ENCODE data around the gene ZBTB32.

Gene ZBTB32

DNA sequence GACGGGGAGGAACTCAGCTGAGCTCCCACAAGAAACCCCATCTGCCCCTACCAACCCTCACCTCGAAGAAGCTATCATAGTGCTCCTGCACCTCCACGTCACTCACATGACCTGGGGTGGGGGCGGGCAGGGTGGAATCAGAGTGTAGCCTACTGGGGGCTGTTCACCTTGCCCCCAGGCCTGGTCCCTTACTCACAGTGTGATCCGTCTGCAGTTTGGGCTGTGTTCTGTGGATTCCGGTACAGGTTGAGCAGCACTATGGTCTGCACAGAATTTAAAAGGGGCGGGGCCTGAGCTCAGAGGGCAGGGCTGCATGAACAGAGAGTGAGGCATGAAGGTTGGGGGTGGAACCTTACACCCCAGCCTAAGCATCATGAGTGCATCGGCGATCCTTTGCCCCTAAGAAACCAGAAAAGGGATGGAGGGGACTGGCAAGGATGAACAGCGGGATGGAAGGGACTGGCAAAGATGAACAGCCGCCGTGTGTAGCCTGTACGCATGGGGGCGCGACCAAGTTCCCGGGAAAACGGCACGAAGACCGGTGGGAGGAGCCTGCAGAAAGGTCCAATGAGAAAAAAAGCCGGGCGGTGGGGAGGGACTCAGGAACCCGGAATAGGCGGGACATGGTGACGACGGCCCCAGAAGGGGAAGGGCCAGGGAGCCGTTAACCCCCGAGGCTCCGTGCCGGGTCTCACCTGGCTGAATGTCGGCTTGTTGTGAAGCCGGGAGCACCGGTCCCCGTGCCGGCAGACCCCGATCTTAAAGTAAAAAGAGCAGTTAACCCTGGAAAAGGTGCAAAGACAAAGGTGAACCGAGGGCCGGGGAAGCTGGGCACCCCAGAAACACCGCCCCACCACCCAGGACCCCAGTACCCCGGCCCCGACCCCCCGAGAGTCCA lies 40.3 kb downstream of the ZBTB32 start (continued):
- TF ChIP-seq, protein P1, sequence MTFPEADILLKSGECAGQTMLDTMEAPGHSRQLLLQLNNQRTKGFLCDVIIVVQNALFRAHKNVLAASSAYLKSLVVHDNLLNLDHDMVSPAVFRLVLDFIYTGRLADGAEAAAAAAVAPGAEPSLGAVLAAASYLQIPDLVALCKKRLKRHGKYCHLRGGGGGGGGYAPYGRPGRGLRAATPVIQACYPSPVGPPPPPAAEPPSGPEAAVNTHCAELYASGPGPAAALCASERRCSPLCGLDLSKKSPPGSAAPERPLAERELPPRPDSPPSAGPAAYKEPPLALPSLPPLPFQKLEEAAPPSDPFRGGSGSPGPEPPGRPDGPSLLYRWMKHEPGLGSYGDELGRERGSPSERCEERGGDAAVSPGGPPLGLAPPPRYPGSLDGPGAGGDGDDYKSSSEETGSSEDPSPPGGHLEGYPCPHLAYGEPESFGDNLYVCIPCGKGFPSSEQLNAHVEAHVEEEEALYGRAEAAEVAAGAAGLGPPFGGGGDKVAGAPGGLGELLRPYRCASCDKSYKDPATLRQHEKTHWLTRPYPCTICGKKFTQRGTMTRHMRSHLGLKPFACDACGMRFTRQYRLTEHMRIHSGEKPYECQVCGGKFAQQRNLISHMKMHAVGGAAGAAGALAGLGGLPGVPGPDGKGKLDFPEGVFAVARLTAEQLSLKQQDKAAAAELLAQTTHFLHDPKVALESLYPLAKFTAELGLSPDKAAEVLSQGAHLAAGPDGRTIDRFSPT (tag by site-specific recombination; IDR thresholded peaks at IDR 0.05), result peak; percentile 27; the same call in 1 of the 2 replicates
- no peak for TF ChIP-seq ZNF292 (tag by site-specific recombination; IDR thresholded peaks at IDR 0.05; ENCODE audit: borderline replicate concordance, low read depth)
- no peak for TF ChIP-seq ZNF132 (tag by site-specific recombination; IDR thresholded peaks at IDR 0.05; ENCODE audit: borderline replicate concordance)
- TF ChIP-seq KLF9 (tag by site-specific recombination; IDR thresholded peaks at IDR 0.05; ENCODE audit: low read depth), result peak; percentile 92
- no peak; the same call in 1 of the 2 replicates for TF ChIP-seq ZNF843 (tag by site-specific recombination; IDR thresholded peaks at IDR 0.05)
- TF ChIP-seq SETDB1 (IDR thresholded peaks at IDR 0.05; ENCODE audit: insufficient read length, low read length), result no peak
- peak; percentile 49 for TF ChIP-seq ZNF610 (tag by site-specific recombination; IDR thresholded peaks at IDR 0.05; ENCODE audit: borderline replicate concordance)
- TF ChIP-seq, protein P2, sequence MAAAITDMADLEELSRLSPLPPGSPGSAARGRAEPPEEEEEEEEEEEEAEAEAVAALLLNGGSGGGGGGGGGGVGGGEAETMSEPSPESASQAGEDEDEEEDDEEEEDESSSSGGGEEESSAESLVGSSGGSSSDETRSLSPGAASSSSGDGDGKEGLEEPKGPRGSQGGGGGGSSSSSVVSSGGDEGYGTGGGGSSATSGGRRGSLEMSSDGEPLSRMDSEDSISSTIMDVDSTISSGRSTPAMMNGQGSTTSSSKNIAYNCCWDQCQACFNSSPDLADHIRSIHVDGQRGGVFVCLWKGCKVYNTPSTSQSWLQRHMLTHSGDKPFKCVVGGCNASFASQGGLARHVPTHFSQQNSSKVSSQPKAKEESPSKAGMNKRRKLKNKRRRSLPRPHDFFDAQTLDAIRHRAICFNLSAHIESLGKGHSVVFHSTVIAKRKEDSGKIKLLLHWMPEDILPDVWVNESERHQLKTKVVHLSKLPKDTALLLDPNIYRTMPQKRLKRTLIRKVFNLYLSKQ (tag by site-specific recombination; IDR thresholded peaks at IDR 0.05; ENCODE audit: borderline replicate concordance), result no peak
- no peak for TF ChIP-seq HOXC10 (CRISPR knock-in tag; IDR thresholded peaks at IDR 0.05)
- TF ChIP-seq HOXD13 (CRISPR knock-in tag; IDR thresholded peaks at IDR 0.05; ENCODE audit: borderline replicate concordance), result no peak
- TF ChIP-seq ZNF585B (tag by site-specific recombination; IDR thresholded peaks at IDR 0.05), result no peak
- no peak for TF ChIP-seq ZNF112 (tag by site-specific recombination; IDR thresholded peaks at IDR 0.05)
- TF ChIP-seq, protein P3, sequence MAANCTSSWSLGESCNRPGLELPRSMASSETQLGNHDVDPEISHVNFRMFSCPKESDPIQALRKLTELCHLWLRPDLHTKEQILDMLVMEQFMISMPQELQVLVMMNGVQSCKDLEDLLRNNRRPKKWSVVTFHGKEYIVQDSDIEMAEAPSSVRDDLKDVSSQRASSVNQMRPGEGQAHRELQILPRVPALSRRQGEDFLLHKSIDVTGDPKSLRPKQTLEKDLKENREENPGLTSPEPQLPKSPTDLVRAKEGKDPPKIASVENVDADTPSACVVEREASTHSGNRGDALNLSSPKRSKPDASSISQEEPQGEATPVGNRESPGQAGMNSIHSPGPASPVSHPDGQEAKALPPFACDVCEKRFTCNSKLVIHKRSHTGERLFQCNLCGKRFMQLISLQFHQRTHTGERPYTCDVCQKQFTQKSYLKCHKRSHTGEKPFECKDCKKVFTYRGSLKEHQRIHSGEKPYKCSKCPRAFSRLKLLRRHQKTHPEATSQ (tag by site-specific recombination; IDR thresholded peaks at IDR 0.05), result peak; percentile 24; the same call in 1 of the 2 replicates
- no peak for TF ChIP-seq ZNF510 (tag by site-specific recombination; IDR thresholded peaks at IDR 0.05; ENCODE audit: insufficient replicate concordance)
- TF ChIP-seq SCRT1 (tag by site-specific recombination; IDR thresholded peaks at IDR 0.05; ENCODE audit: borderline replicate concordance), result no peak
- TF ChIP-seq, protein P4, sequence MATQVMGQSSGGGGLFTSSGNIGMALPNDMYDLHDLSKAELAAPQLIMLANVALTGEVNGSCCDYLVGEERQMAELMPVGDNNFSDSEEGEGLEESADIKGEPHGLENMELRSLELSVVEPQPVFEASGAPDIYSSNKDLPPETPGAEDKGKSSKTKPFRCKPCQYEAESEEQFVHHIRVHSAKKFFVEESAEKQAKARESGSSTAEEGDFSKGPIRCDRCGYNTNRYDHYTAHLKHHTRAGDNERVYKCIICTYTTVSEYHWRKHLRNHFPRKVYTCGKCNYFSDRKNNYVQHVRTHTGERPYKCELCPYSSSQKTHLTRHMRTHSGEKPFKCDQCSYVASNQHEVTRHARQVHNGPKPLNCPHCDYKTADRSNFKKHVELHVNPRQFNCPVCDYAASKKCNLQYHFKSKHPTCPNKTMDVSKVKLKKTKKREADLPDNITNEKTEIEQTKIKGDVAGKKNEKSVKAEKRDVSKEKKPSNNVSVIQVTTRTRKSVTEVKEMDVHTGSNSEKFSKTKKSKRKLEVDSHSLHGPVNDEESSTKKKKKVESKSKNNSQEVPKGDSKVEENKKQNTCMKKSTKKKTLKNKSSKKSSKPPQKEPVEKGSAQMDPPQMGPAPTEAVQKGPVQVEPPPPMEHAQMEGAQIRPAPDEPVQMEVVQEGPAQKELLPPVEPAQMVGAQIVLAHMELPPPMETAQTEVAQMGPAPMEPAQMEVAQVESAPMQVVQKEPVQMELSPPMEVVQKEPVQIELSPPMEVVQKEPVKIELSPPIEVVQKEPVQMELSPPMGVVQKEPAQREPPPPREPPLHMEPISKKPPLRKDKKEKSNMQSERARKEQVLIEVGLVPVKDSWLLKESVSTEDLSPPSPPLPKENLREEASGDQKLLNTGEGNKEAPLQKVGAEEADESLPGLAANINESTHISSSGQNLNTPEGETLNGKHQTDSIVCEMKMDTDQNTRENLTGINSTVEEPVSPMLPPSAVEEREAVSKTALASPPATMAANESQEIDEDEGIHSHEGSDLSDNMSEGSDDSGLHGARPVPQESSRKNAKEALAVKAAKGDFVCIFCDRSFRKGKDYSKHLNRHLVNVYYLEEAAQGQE (tag by site-specific recombination; IDR thresholded peaks at IDR 0.05), result no peak
- no peak for TF ChIP-seq ZNF19 (tag by site-specific recombination; IDR thresholded peaks at IDR 0.05; ENCODE audit: low read depth)
- TF ChIP-seq ZNF211 (tag by site-specific recombination; IDR thresholded peaks at IDR 0.05; ENCODE audit: low read depth), result no peak
- no peak for TF ChIP-seq ZNF555 (tag by site-specific recombination; conservative IDR thresholded peaks at IDR 0.05)
- TF ChIP-seq, protein P5, sequence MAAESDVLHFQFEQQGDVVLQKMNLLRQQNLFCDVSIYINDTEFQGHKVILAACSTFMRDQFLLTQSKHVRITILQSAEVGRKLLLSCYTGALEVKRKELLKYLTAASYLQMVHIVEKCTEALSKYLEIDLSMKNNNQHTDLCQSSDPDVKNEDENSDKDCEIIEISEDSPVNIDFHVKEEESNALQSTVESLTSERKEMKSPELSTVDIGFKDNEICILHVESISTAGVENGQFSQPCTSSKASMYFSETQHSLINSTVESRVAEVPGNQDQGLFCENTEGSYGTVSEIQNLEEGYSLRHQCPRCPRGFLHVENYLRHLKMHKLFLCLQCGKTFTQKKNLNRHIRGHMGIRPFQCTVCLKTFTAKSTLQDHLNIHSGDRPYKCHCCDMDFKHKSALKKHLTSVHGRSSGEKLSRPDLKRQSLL (tag by site-specific recombination; IDR thresholded peaks at IDR 0.05), result no peak
- TF ChIP-seq ZNF416 (tag by site-specific recombination; IDR thresholded peaks at IDR 0.05), result no peak
- no peak for TF ChIP-seq ZNF426 (tag by site-specific recombination; IDR thresholded peaks at IDR 0.05)
- no peak for TF ChIP-seq ZNF701 (tag by site-specific recombination; IDR thresholded peaks at IDR 0.05)
- peak; percentile 92 for TF ChIP-seq ZBTB48 (tag by site-specific recombination; IDR thresholded peaks at IDR 0.05)
- TF ChIP-seq, protein P6, sequence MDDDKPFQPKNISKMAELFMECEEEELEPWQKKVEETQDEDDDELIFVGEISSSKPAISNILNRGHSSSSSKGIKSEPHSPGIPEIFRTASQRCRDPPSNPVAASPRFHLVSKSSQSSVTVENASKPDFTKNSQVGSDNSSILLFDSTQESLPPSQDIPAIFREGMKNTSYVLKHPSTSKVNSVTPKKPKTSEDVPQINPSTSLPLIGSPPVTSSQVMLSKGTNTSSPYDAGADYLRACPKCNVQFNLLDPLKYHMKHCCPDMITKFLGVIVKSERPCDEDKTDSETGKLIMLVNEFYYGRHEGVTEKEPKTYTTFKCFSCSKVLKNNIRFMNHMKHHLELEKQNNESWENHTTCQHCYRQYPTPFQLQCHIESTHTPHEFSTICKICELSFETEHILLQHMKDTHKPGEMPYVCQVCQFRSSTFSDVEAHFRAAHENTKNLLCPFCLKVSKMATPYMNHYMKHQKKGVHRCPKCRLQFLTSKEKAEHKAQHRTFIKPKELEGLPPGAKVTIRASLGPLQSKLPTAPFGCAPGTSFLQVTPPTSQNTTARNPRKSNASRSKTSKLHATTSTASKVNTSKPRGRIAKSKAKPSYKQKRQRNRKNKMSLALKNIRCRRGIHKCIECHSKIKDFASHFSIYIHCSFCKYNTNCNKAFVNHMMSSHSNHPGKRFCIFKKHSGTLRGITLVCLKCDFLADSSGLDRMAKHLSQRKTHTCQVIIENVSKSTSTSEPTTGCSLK (tag by site-specific recombination; IDR thresholded peaks at IDR 0.05), result no peak

Measured in HEK293 (cell line).